HG03135 (cell line): ENCODE measurements around the gene MRO.
"Not testable (repeated sequence)": the region's sequence is repeated elsewhere in the genome, so short reads cannot be mapped to it uniquely, and the experiment has no call there.

Experiments
- ATAC-seq: cut with Tn5 transposase; IDR thresholded peaks from one replicate; pipeline ENCODE4 v1.9.1; 2021; ENCODE audit warnings: mild to moderate bottlenecking, moderate library complexity; ENCODE audit not compliant: unreplicated experiment

Gene MRO

DNA sequence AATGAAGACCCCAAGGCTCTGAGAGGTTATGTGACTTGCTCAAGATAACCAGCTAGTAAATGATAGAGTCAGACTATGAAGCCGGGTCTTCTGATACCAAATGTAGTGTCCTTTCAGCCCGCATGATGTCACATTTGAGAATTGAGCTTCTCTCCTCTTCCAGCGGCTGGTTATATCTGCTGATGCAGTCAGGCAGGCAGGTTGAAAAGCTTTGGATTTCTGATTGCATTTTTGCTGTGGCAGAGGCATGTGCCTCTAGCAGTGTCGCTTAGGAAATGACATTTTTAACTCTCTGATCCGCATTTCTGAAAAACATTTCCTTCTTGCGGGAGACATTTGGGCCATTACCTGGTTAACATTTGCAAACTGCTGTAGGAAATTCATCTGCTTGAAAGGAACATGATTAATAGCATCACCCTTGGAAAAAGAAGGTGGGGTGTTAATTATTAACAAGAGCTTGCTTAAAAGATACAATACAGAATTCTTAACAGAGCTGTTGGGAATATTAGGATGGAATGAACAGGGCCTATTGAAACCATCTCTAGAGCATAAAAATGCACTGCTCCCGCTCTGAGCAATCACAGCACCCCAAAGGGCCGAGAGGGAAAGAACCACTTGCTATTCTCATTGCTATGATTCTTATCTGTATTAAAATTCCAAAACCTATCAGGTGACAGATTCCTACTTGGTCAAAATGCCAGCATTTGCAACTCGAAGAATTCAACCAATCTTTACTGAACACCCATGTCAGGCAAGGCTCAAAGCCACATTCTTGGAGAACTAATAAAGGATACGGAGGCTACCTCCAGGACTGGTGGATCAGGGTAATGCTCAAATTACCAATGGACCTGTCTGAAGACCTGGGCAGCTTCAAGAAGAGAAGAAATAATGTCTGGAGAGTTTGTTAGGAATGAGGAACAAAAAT is 25.9 kb downstream of the MRO start:
- no peak for ATAC-seq

DNA sequence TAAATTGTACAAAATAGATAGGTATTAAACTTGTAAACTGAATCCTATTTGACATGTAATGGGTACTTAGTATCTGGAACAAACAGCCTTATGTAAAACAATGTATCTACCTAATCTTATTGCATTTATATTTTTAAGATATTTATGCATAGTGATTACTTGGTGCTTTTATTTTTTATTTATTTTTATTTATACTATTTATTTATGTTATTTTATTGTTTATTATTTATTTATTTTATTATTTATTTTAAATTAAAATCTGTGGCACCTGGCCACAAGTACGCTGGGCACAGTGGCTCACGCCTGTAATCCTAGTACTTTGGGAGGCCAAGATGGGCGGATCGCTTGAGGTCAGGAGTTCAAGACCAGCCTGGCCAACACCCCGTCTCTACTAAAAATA is 26.9 kb downstream of the MRO start:
- no peak for ATAC-seq

DNA sequence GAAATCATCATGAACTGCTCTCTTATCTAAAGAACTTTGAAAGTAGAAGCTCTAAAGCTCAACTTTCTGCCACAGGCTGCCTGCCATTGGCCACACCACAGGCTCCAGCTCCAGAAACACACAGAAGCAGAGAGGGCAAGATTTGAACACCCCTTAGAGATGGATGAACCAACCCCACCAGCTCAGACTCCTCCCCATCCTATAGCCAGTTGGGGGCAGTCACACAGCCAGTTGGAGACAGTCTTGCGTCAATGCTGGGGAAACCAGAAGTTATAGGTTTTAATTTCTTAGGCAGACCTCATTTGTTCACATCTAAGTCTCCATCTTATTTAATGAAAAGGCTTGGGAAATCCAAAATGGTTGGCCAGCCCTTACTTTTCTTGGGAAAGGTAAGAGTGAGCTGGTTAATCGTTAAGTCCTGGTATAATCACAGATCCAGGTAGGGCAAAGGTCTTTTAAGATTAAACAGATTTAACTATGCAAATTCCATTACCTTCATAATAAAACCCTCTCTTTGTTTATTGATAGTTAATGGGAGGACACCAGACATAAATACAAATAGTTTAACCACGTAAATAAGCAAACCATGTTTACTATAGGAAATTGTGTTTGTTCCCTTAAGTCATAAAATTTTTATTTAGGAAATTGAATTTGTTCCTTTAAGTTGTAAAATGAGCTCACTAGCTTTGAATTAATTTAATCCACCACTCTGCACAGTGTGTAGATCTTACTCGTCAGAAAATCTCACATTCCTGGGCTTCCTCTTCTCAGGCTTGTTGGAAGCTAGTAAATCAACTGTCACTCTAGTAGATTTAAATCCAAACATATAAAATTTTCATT is 28.0 kb downstream of the MRO start:
- no peak for ATAC-seq

DNA sequence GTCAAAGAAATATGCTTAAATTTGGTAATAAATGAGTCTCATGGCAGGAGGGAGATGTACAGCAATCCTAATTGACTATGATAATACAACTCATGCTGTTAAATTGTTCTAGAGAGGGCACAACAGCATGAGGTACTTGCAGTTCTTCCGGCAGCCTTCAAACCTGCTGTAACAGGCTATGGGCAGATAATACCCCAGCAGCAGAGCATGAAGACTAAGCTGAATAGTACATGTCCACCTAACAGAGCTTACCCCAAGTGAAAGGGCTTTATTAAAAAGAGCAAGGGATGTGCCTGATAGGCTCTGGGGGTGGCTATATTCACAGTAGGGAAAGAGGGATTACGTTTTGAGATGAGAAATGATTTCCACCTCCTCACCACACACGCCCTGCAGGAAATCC is 28.9 kb downstream of the MRO start:
- ATAC-seq, result no peak

DNA sequence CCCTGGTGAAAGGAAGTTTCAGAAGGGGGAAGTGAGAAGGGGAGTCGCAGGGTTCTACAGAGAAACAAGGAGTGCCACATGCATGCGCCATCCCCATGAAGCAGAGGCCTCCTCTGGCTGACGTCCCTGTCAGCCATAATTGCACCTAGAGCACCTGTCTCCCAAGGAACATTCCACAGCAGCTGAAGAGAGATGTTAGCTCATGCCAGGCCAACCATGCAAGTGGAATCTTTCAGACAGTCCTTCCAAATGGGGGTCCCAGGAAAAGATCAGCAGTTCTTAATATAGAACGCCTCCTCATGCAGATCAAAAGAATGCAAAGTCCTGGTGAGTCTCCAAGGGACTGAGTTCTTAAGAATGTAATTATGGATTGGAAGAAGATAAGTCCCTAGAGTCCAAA is 29.6 kb downstream of the MRO start:
- no peak for ATAC-seq

DNA sequence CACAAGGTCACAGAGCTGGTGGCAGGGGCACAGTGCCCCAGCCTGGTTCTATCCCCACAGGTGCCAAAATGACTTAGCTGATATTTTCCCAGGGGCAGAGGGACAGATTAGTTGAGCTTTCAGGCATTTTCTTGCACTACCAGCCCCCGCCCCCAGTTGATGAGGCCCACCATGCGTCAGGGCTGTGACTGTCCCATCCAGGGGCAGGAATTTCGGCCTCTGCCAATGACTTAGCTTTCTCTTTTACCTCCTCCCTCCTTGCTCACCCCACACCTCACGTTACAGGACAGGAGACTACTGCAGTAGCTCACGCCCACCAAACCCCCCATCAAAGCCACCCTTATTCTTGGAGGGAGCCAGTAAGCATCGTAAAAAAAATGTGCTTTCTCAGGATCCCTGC is 31.5 kb downstream of the MRO start:
- no peak for ATAC-seq

DNA sequence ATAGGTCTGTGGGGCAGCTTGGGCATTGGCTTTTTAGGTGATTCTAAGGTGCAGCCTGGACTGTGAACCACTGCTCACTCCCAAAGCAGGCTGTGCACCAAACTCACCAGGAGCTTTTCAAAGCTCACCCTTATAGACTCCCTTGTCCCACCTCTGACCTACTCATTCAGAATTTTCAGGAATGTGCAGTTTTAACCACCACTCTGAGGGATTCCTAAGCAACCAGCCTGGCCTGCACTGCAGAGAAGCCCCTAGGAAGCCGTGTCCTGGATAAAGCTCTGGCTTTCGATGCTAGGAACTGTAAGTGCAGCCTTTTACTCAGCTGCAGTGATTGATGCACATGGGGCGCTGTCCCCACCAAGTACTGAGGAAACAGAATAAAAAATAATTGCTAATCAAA is 33.0 kb downstream of the MRO start:
- ATAC-seq, result no peak

DNA sequence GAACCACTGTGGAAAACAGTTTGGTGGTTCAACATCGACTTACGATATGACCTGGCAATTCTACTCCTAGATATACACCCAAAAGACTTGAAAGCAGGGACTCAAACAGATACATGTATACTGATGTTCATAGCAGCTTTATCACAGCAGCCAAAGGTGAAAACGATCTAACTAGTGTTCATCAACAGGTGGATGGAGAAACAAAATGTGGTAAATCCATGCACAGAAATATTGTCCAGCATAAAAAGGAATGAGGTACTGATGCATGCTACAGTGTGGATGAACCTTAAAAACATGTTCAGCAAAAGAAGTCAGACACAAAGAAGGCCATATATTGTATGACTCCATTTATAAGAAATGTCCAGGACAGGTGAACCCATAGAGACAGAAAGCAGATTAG is 36.3 kb downstream of the MRO start:
- ATAC-seq, result no peak

DNA sequence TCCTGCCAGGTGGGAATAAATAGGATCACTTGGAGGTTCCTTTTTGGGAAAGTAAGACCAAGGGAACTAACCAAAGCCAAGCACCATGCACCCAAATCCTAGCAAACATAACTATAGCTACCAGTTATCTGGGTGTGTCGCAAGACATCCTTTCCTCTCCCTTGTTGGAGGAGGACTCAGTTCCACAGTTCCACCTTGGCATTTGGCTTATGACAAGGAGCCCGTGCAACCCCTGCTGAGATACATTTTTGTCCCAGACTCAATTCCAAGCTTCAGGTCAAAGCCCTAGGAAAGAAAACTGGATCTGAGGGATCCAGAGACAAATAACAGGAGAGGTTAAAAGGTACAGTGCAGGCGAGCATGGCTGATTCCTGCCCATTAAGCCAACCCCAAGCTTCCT is 40.8 kb downstream of the MRO start:
- not testable (repeated sequence) for ATAC-seq

DNA sequence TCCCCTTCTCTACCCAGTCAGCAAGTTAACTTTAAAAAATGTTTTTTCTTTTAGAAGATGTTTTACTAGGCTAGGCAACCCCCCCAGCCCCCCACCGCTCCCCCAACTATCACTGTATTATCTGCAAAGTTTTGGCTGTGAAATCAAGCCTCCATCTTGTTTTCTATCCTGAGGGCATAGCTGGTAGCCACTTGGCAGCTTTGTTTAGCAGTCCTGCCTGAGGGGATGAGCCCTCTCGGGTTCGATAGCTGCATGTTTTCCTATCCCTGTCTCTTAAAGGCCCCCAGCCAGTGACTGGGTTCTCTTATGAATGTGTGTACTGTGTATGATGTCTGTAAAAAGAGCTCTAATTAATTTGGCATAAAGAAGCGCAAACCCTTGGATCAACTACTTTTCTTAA is 43.4 kb downstream of the MRO start:
- no peak for ATAC-seq

DNA sequence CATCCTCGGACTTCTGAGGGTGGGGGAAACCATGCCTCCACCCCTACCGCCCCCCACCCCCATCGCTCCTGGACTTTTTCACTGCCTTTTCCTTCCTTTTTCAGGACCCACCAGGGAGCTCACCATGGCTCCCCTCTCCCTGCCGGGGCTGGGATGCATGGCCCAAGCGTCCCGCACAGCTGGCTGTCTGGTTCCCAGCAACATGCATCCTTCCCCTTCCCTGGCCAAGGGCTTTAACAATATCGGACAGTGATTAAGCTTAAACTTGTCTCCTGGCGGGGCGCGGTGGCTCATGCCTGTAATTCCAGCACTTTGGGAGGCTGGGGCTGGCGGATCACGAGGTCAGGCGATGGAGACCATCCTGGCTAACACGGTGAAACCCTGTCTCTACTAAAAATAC is 44.1 kb downstream of the MRO start:
- no peak for ATAC-seq

DNA sequence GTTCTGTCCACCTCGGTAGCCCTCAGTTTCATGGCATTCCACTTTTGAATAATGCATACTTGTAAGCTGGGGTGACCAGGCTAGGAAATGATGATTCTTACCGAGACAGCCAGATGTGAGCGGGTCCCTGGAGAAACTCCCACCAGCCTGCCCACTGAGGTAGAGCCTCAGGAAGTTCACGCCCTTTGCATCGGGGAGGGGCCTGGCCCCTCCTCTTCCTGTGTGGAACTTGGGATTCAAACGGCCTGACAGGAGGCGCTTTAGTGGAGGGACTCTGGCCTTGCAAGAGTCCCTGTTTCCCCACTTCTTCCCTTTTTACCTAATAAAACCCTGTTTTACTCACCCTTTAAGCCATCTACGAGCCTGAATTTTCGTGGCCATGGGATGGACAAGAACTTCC is 44.6 kb downstream of the MRO start:
- ATAC-seq, result no peak

DNA sequence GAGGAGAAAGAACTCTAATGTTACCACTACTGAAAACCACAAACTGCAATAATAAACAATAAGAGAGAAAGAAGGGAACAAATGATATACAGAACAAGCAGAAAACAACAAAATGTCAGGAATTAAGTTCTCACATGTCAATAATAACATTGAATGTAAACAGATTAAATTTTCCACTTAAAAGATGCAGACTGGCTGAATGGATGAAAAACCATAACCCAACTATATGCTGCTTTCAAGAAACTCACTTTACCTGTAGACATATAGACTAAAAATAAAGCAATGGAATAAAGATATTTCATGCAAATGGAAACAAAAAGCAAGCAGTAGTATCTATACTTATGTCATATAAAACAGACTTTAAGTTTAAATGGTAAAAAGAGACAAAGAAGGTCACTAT is 50.4 kb downstream of the MRO start:
- no peak for ATAC-seq

DNA sequence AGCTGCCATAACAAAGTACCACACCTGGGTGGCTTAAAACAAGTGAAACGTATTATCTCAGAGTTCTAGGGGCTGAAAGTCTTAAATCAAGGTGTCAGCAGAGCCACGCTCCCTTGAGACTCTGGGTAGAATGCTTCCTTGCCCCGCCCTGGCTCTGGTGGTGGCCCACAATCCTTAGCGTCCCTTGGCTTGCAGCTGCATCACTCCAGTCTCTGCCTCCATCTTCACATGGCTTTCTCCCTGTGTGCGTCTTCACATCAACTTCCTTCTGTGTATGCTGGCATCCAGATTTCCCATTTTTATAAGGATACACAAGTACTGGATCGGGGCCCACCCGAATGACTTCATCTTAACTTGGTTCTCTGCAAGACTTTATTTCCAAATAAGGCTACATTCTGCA is 62.5 kb downstream of the MRO start:
- ATAC-seq, result no peak

DNA sequence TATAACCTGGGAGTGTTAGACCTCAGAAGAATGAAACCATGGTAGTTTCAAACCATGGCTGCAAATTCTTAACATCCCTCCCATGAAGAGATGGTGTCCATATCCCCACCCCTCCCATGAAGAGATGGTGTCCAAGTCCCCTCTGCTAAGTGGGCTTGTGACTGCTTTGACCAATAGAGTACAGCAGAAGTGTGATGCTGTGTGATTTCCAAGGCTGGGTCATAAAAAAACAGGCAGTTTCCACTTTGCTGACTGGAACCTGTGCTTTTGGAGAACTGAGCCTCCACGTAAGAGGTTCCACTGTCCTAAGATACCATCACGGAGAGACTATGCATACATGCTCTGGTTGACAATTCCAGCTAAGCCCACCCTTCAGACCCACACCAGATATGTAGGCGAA is 65.5 kb downstream of the MRO start:
- ATAC-seq, result no peak

DNA sequence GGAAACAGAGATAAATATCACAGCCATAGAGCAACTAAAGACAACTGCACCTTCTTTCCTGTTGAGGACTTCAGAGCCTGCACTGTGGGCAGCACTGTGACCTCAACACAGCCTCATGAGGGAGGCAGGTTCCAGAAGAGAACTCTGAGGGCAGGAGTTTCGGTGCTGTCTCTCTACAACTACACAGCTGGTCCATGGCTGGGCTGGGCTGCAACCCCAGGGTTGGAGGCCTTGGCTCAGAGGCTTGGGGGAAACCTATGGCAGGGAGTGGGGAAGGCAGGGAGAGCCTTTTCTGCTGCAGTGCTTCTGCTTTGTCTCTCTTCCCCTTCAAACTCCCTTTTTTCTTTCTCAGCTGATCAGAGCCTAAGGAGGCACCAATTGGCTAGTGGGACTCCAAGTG is 66.5 kb downstream of the MRO start:
- no peak for ATAC-seq

DNA sequence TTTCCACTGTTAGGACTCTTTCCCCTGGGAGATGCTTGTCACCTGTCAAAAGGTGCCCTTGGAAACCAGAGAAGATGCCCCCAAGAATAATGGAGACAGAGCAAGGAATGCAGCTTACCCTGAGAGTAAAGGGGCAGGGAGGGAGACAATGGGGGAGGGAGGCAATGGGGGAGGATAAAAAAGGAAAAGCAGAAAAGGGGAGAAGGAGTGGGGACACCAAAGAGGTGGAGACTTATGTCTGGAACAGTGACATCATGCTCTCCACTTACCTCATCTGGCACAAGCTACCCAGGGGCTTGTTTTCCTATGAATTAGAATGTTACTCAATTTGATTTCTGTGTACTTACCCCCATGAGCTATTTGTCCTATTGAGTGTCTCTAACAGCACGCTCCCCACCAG is 67.9 kb downstream of the MRO start:
- ATAC-seq, result no peak

DNA sequence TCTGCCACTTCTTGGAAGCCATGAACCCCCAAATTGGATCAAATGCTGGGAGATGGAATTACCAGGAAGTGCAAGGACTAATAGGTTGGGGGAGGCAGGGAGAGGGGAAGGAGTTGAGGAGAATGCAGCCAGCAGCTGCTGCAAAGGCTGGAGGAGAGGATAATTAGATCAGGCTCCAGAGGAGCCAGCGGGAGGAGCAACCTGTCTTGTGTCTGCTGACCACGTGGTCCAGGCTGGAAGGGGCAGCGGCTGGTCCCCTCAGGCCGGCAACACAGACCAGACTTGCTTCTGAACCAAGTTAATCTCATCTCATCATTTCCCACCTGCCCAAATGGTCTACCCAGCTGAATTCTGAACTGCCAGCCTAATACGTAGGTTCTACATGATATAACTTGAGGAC is 68.3 kb downstream of the MRO start:
- no peak for ATAC-seq

DNA sequence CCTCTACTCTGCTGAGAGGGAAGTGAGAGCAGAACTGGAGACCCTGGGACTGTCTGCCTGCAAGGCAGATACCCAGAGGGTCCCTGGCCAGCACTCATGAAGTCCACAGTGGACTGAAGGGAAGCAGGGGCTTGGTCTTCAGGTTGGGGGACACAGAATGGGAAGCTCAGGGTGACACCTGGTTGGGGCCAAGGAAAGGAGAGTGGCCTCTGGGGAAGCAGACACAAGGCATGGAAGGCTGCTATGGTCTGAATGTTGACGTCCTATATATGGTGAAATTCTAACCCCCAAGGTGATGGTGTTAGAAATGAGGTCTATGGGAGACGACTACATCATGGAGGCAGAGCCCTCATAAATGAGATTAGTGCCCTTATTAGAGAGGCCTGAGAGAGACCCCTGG is 69.3 kb downstream of the MRO start:
- ATAC-seq, result no peak

DNA sequence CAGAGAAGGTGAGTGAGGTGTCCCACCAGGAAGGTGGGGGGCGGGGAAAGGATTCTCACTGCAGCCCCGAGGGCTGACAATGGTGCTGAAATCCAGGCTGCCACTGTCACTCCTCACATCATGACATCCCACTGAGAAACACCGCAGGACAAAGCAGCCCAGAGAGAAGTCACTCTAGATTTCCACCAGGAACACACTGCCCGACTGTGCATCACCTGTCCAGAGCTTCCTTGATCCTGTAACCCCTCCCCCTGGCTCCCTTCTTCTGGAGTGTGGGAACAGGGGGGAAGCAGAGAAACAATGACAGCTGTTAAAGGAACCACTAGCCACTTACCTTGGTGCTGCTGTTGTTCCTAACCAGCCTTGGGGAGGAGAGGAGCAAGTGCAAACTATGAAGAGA is 69.9 kb downstream of the MRO start:
- ATAC-seq, result no peak

DNA sequence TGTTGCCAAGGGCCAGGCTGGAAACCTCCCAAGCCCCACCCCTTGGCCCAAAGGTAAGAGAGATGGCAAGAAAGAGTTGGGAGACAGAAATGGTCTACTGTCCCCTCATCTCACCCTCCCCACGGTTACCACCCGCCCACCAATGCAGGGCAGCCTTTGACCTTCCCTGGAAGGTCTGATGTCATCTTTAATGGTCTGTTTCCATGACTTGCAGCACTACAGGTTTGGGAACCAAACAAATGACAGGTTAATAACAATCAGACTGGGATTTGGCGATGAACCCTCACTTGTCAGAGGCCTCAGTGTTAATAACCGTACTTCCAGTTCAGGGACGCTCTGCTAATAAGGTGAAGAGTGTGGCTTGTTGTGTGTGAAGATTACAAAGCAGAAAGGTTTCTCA is 70.4 kb downstream of the MRO start:
- ATAC-seq, result no peak
